NCI-H460 (cell line): ENCODE data around the gene SDC3. TPM values are rescaled to one million over a fixed set of nuclear protein-coding genes. Genes with fewer than 3 reads are reported as not detected.

Source experiments
- DNase-seq: peaks from one replicate; pipeline ENCODE4 v3.0.0-alpha.2; 2016; ENCODE audit warnings: low read depth; ENCODE audit errors: extremely low read depth
- total RNA-seq: library from RNA; depleted of rRNA; stranded (reverse); fragments of >200 nt; shearing (Covaris generic); gene quantifications from 2 replicates; pipeline ENCODE4 v1.2.3, GENCODE V29; 2014

SDC3 gene
- total RNA-seq, 1 experiment from 2014 or later, result 9.7 TPM

DNA sequence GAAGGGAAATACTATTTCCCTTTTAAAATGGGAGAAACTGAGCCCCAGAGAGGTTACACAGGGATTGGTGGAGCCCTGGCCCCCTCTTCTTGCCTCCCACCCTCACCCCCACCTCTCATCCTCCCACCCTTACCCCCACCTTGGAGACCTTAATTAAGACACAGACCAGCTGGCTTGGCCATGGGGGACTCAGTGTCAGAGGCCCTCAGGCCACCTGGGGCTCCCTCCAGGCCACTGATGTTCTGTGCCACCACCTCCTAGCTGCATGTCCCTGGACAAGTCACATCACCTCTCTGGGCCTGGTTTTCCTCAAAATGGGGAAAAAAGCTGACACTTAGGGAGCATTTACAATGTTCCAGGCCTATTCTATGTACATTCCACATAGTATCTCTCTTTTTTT lies 51.5 kb downstream of the SDC3 start:
- DNase-seq, result no peak

DNA sequence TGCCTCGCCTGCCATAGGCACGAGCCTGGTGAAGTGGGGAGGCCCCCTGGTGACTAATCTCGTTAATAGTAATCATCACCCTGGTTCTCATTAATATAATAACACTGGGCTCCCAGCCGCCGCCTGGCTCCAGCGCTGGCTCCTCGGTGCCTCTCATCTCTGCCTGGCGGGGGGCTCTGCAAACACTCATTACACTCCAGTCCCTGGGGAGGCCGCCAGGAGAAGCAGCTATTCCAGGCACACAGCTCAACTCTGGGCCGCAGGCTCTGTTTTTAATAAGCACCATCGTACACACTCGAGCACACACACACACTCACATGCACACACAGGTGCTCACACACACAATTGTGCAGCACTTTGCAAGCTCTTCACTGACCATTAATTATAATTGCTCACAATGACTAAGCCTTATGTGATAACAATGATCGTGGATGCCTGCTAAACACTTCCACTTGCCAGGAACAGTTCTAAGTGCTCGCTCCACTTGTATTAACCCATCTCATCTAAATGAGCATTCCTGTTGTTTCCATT lies 52.2 kb downstream of the SDC3 start:
- no peak for DNase-seq

DNA sequence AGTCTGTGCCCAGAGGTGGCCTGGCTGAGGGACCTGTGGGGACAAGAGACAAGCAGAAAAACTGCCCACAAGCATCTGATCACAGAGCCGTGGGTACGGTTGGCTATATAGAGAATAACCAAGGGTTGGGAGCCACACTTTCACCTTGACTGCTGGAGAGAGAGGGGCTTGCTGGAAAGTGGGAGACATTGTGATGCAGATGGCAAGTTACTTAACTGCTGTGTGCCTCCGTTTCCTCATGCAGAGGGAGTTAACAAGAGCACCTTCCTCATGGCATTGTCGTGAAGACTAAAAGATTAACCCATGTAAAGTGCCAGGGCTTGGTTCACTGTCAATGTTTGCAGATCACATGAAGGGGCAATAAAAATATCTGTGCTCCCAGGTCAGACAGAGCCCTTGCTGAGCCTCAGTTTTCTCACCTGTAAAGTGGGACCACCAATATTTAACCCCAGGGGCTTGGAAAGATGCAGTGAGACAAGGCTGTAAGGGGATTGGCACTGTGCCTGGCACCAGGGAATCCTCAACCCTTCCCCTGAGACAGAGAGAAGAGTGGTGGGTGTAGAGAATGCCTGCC lies 52.8 kb downstream of the SDC3 start:
- DNase-seq, result no peak

DNA sequence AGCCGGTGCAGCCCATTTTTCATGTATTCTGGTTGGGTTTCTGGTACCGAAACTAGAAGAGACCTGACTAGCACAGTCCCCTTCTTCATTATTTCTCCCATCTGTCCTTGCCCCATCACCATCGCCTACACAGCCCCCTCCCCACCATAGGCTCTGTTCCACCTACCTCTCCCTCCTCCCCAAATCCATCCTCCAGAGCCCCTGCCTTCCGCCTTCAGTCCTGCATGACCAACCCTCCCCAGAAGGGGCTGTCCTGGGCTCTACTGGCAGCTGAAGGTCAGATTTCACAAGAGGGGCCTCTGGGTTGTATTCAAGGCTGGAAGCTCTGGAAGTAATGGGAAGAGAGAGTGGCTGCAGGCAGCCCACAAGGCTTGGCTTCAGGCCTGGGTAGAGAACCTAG lies 55.2 kb downstream of the SDC3 start:
- no peak for DNase-seq

DNA sequence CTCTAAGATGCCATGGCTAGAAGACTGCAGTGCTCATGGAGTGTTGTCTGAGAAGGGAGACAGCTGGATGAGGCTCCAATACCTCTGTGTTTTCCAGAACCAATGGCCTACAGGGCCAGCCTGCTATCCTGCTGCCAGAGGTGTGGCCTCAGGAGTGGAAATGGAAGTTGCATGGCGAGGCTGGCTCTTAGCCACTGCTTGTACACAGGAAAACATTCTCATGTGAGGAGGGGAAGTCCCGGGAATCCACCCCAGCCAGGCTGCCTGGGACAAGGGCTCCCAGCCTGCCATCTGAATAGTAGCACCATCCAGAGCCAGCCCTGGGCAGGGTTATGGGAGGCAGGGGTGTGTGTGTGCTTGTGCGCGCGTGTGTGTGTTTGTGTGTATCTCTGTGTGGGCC lies 56.5 kb downstream of the SDC3 start:
- no peak for DNase-seq

DNA sequence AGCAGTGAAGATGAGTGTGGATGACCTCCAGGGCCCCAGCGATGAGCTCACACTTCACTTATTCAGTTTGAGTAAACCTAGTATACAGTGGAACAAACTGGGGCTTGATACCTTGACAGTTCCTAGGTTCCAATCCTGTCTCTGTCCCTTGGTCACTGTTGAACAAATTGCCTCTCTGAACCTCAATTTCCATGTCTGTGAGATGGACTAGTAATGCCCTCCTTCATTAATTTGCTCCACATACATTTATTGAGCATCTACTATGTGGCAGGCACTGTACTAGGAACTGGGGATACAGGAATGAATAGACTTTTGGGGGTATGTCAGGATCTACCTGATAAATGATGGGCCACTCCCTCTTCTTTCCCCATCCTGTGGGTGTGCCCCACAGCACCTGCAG lies 57.3 kb downstream of the SDC3 start:
- DNase-seq, result no peak

DNA sequence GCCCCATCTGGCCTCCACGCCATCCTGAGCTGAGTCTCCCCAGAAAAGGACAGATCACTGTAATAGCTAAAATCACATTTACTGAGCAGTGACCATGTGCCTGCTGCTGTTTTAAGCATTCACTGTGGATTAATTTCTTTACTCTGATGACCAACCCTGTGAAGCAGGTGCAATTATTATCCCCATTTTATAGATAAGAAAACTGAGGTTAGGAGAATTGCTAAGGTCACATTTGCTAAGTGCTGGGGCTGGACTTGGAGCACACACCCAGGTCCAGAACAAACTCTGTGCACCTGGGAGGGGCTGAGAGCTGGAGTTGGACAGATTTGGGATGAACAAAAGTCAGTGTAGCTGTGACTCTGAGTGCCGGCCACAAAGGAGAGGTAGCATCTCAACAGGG lies 58.0 kb downstream of the SDC3 start:
- DNase-seq, result no peak

DNA sequence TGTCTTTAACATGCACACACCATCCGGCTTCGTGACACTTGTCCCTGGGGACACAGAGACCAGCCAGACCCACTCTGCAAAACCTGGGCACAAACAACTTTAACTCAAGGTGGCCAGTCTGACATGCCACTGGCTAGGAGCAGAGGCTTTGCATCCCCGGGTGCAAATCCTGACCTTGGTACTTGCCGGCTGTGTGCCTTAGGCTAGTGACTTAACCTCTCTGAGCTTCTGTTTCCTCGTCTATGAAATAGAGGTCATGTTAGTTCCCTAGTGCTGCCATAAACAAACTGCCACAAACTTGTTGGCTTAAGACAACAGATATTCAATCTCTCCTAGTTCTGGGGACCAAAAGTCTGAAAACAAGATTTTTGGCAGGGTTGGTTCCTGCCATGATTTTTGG lies 60.4 kb downstream of the SDC3 start:
- DNase-seq, result no peak

DNA sequence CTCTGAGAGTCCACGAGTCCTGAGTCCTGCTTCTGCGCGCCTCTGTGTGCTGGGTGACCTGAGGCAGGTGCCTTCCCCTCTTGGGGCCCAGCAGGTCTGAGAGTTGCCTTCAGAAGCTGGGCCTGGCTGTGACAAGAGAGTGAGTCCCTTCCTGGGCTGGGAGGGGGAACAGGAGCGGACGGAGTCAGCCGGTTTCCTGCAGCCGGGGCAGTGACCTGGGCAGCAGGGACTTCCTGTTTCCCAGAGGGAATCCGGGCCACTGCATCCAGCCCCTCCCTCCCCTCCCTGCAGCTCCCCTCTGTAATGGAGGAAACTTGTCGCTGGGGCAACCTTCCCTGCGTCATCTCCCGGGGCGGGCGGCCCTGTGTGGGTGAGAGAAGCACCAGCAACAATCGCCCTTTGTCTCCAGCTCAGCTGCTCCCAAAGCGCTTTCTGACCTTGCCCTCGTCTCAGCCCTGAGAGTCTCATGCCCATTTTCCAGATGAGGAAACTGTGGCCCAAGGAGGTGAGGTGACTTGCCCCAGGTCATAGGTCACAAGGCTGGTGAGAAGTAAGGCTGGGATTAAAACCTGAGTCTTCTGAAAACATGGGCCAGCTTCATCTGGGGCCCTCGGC lies 61.1 kb downstream of the SDC3 start:
- DNase-seq, result peak; percentile 71

DNA sequence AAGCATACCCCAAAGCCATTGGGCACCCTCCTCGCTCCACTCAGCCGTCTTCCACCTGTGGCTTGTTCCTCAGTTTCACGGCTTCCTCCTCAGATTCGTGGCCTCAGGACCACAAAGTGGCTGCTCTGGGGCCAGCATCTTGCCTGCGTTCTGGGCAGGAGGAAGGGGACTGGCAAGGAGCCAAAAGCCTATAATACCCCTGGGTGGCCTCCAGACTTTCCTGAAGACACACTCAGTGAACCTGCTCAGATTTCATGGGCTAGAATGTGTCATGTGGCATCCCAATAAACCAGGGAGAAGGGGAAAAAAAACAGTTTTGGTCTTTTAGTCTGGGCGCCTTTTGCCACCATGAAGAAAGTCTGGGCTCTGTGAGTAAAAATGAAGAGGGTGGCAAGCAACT lies 62.0 kb downstream of the SDC3 start:
- no peak for DNase-seq

DNA sequence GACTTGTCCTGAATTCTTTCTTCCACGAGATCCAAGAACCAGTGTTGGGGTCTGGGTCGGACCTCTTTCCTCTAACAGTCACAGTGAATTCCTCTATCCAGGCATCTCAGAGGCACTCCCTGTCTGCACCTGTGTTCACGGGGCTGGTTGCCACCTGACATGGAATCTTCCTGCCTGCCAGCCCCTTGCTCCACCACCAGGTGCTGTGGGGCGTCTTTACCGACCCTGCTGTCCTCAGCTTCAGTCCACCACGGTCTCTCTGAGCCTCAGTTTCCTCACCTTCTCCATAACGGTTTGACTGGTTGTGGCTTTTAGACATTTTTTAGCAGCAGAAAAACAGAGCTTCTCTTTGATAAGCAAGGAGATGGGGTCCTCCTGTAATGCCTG lies 62.7 kb downstream of the SDC3 start:
- DNase-seq, result no peak

DNA sequence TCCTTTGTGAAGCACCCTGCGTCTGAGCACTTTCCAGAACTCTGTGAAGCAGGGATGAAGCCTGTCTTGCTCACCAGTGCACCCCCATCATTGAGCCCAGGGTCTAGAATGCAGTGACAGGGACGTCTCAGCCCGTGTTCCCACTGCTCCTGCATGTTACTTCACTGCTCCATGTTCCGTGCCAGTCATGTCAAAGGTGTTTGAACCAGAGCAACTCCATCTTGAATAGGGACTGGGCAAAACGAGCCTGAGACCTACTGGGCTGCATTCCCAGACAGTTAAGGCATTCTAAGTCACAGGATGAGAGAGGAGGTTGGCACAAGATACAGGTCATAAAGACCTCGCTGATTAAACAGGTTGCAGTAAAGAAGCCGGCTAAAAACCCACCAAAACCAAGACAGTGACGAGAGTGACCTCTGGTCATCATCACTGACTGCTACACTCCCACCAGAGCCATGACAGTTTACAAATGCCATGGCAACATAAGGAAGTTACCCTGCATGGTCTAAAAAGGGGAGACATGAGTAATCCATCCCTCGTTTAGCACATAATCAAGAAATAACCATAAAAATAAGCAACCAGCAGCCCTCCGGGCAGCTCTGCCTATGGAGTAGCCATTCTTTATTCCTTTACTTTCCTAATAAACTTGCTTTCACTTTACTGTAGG lies 63.2 kb downstream of the SDC3 start:
- no peak for DNase-seq

DNA sequence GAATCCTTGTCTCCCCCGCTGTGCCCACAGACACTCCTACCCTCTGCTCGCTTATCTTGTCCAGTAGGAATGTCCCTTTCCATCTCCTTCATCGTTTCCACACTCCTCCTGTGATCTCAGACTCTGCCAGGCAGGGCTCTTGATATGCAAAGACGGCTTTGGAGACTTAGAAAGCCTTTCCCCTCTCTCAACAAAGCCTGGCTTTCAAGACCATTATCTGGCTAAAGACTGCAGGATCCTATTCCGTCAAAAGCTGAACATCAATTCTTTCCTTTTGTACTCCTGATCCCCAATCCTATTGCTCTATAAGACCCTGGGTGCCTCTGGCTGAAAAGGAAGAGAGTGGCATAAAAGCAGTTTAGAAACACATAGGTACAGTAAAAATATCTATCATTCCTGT lies 63.9 kb downstream of the SDC3 start:
- no peak for DNase-seq

DNA sequence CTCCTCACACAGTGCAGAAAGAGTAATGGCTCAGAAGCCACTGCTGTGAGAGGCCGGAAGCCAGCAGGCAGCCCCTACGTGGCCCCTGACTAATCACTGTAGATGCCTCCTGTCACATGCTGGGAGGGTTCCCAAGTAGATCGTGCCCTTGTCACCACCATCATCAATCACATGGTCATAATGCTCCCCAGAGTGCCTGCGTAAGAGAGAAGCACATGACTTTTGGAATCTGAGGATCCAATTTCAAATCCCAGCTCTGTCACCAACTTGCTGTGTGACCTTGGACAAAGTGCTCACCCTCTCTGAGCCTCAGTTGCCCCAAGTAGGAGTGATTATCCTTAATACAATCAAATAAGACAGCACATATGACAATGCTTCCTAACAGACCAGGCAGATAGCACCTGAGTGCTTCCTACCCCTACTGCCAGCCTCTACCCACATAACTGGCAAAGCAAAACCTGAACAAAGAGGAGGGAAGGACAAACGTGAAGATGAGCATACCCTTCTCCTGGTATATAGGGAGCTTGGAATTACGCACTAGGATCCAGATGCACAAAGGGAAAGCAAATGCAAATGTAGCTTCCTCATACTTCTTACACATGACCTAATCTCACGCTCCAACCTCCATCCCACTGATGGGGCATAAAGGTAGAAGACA lies 65.7 kb downstream of the SDC3 start:
- DNase-seq, result no peak

DNA sequence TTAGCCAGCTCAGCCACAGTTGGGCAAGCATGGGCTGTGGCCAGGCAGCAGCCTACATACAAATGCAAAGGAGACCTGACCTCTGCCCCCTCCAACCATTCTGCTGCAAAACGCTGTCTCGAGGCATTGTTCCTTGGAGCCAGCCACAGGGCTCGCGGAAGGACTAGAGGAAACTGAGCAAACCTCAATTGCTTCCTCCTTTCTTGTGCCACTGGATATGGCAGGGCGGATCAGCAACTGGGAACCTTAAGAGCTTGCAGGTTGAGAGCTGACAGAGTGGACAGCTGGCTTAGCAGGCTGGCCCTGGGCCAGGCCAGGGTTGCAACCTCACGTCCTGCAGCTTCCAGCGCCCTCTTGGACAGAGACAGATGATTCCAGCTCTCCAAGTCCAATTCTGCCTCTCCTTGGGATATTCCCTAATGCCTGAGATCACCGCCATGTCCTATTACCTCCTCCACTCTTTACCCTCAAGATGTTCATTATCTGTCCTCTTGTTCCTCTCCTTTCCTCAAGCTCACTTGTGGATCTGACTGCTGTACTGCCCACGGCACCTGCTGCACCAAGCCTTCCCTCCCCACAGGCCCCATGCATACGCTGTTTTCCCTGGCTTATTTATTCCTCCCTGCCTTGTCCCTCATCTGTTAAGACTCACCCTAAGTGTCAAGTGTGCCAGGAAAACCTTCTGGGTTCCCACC lies 67.5 kb downstream of the SDC3 start:
- no peak for DNase-seq

DNA sequence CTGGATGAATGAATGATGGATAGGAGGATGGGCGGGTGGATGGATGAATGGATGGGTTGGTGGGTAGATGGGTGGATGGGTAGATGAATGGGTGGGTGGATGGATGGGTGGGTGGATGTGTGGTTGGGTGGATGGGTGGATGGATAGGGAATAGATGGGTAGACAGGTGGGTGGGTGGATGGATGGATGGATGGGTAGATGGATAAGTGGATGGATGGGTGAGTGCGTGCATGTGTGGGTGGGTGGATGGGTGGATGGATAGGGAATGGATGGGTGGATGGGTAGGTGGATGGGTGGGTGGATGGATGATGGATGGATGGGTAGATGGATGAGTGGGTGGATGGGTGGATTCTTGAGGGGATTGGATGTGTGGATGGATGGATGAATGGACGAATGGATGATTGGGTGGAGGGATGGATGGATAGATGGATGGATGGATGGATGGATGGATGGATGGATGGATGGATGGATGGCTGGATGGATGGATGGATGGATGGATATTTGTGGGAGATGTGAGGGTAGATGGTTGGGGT lies 68.7 kb downstream of the SDC3 start:
- no peak for DNase-seq

DNA sequence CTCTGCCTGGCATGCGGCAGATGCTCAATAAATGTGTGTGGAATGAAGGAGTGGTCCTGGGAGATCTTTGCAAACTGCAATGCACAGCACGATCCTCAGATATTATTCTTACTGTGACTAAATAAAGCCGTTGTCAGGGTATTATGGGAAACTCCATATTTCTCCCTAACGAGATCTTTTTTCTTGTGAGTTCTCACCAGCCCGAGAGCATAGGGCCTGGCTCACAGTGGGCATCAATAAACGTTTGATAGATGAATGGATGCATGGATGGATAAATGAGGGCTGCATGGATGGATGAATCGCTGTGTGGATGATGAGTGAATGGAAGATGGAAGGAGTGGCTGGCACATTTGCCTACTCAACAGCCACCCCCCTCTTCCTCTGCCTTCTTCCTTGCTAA lies 69.6 kb downstream of the SDC3 start:
- DNase-seq, result no peak

DNA sequence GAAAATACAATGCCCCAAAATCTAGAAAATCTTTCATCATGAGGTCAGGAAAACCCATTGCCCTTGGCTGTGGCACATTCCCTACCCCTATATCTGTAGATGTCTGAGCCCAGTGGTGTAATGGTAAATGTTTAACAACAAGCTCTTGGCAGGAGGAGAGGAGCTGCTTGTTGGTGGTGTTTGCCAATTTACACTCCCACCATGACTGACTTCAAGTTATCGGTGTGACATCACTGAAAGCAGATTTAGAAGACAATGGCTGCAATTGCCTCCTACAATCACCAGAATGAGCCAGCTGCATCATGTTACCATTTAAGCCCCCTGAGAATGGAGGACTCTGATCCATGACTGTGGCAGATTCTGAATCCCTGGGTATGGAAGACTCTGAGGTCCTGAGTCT lies 70.9 kb downstream of the SDC3 start:
- DNase-seq, result no peak

DNA sequence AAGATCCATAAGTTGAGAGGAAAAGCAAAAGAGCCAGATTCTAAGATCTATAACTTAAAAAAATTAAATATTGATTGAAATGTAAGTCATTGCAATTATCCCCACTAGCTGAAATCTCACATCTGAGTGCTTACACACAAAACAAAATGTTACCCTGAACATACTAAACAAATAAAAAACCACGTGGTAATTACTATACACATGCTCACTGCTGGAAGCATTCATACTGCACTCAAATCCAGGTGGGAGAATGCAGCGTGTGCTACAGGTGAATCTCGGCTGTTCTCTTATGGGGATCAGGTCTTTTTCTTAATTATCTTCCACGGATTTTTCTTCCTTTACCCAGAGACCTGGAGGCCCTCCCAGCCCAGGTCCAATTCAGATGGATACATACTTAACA lies 74.3 kb downstream of the SDC3 start:
- no peak for DNase-seq

DNA sequence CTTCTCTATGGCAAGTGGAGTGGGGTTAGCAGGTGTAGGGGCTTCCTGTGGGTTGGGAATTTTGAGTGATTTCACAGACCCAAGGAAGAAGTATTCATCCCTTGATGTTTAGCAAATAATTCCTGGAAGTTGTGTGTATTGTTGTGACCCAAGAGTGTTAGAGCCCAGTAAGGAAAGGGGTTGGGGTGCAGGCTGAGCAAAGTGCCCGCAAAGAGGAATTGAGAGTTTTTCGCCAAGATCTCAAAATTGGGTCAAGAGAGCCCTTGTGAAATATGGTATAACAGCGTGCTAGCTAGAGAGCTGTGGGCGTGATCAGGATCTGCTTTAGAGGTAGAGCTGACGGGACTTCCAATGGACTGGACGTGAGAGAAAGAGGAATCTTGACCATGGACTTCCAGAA lies 78.0 kb downstream of the SDC3 start:
- no peak for DNase-seq

DNA sequence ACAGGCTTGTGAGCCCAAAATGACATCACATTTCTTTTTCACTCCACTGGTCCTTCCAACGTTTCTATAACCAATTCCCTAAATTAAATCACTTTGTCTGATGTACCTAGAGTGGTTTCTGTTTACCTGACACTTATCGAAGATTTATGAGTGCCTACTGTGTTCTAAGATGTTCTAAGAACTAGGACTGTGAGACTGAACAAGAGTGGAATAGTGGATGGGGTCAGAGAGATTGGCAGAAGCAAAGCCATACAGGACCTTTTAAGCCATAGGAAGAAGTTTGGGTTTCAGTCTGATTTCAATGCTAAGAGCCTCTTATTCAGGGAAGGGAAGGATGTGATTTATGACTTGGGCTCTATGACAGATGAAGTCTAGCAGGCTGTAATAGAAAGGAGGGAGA lies 78.7 kb downstream of the SDC3 start:
- no peak for DNase-seq
